K562 (cell line): Measurements from ENCODE around the gene ZMYND8.

ENCODE experiments used
- GABPA ChIP-seq: fragments of 200-800 bp; sonication (Bioruptor generic); conservative IDR thresholded peaks from 2 replicates; pipeline ENCODE4 v1.6.1; 2016; ENCODE audit warnings: low read depth, missing genetic modification characterization, missing compliant biosample characterization
- SMC3 ChIP-seq: conservative IDR thresholded peaks from 2 replicates; pipeline ENCODE4 v1.6.1; 2011; ENCODE audit warnings: low read depth, low read length, improper control_type of control experiment; ENCODE audit not compliant: insufficient read depth
- SPI1 ChIP-seq: IDR thresholded peaks from 2 replicates; pipeline ENCODE4 v1.6.1; 2011; ENCODE audit warnings: low read depth, low read length, control low read depth, borderline replicate concordance
- SREBF2 ChIP-seq: sonication (generic); formaldehyde crosslinking; IDR thresholded peaks from 2 replicates; pipeline ENCODE4 v1.4.0; 2020; ENCODE audit warnings: mild to moderate bottlenecking, missing genetic modification reagents
- SRF ChIP-seq, 2 experiments: fragments of 250-450, 450-650 bp in 1 of 2; sonication (Bioruptor Pico) in 1 of 2; sonication (generic) in 1 of 2; formaldehyde crosslinking; IDR thresholded peaks; 2 replicates each; pipeline versions ENCODE4 v1.5.0 to v1.5.1; 2020 to 2022; ENCODE audit warnings: mild to moderate bottlenecking in 1 of 2, missing genetic modification reagents in 1 of 2
- U2AF2 ChIP-seq: fragments of 200-400 bp; formaldehyde crosslinking; optimal IDR thresholded peaks from 2 replicates; pipeline ENCODE3; 2017; ENCODE audit warnings: low read depth, mild to moderate bottlenecking, low read length
- ZNF253 ChIP-seq: fragments of 250-450 bp; sonication (Bioruptor Pico); conservative IDR thresholded peaks from 2 replicates; pipeline ENCODE4 v1.6.1; 2021; ENCODE audit warnings: mild to moderate bottlenecking
- TF ChIP-seq, protein P1 (sequence below), 3 experiments: IDR thresholded peaks in 2 of 3; conservative IDR thresholded peaks in 1 of 3; 2 replicates each; pipeline ENCODE4 v1.5.1; 2011 to 2012; ENCODE audit warnings: low read length in 3 of 3, mild to moderate bottlenecking in 3 of 3, control low read depth in 2 of 3, improper control_type of control experiment in 1 of 3, inconsistent platforms in 1 of 3, low read depth in 1 of 3, mixed read lengths in 1 of 3, moderate library complexity in 1 of 3; ENCODE audit not compliant: insufficient read depth in 2 of 3
- TF ChIP-seq, protein P2 (sequence below), 2 experiments: fragments of 450-650 bp; conservative IDR thresholded peaks; 2 replicates each; pipeline ENCODE4 v1.6.1; 2017; ENCODE audit warnings: mild to moderate bottlenecking in 2 of 2, moderate library complexity in 2 of 2

DNA sequence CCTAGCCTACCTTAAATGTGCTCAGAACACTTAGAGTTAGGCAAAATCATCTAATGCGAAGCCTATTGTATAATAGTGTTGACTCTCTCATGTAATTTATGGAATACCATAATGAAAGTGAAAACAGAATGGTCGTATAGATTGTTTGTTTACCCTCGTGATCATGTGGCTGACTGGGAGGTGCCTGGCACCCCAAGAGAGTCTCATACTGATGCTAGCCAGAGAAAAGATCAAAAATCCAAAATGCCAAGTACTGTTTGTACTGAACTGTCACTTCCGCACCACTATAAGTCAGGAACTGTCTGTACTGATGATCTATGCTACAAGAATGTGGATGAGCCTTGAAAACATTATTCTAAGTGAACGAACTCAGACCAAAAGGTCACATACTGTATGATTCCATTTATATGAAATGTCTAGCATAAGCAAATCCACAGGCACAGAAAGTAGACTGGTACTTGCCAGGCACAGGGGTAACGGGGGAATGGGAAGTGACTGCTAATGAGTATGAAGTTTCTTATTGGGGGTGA is 22.4 kb downstream of the ZMYND8 start:
- TF ChIP-seq SREBF2 (no peak), SMC3 (no peak), GABPA (tag) (no peak), ZNF253 (CRISPR knock-in tag) (no peak), SPI1 (no peak), SRF (CRISPR knock-in tag; IDR thresholded peaks at IDR 0.05) (no peak), U2AF2 (no peak)
- TF ChIP-seq, protein P1, sequence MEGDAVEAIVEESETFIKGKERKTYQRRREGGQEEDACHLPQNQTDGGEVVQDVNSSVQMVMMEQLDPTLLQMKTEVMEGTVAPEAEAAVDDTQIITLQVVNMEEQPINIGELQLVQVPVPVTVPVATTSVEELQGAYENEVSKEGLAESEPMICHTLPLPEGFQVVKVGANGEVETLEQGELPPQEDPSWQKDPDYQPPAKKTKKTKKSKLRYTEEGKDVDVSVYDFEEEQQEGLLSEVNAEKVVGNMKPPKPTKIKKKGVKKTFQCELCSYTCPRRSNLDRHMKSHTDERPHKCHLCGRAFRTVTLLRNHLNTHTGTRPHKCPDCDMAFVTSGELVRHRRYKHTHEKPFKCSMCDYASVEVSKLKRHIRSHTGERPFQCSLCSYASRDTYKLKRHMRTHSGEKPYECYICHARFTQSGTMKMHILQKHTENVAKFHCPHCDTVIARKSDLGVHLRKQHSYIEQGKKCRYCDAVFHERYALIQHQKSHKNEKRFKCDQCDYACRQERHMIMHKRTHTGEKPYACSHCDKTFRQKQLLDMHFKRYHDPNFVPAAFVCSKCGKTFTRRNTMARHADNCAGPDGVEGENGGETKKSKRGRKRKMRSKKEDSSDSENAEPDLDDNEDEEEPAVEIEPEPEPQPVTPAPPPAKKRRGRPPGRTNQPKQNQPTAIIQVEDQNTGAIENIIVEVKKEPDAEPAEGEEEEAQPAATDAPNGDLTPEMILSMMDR (IDR thresholded peaks at IDR 0.05 in 2 of 3, conservative IDR thresholded peaks at IDR 0.05 in 1 of 3; ENCODE audit: insufficient read depth in 2 of 3, low read depth in 1 of 3, low read length in 3 of 3) = no peak
- TF ChIP-seq, protein P2, sequence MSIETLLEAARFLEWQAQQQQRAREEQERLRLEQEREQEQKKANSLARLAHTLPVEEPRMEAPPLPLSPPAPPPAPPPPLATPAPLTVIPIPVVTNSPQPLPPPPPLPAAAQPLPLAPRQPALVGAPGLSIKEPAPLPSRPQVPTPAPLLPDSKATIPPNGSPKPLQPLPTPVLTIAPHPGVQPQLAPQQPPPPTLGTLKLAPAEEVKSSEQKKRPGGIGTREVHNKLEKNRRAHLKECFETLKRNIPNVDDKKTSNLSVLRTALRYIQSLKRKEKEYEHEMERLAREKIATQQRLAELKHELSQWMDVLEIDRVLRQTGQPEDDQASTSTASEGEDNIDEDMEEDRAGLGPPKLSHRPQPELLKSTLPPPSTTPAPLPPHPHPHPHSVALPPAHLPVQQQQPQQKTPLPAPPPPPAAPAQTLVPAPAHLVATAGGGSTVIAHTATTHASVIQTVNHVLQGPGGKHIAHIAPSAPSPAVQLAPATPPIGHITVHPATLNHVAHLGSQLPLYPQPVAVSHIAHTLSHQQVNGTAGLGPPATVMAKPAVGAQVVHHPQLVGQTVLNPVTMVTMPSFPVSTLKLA (conservative IDR thresholded peaks at IDR 0.05) = peak; percentile 44 to 51; a peak in 3 of 4 replicates
